ENCODE data around the gene RTN4IP1. TPM values are rescaled to one million over a fixed set of nuclear protein-coding genes. Genes with fewer than 3 reads are reported as not detected.

RTN4IP1 gene
- total RNA-seq, 1 donor from 2014 or later, result 7.1 TPM

- no peak overlapping the region for H3K27ac Mint-ChIP-seq
- no peak overlapping the region for H3K4me3 Mint-ChIP-seq (ENCODE audit: low read depth)
- no peaks in the 10 kb centered on the region for H3K9me3 Mint-ChIP-seq (ENCODE audit: low read depth)
- no peaks in the 10 kb centered on the region for H3K27me3 Mint-ChIP-seq
- H3K4me1 Mint-ChIP-seq (ENCODE audit: low read depth), result peaks cover 5% of the 10 kb centered on the region
- H3K36me3 Mint-ChIP-seq (ENCODE audit: insufficient read depth), result no peaks in the 10 kb centered on the region
- DNase-seq (ENCODE audit: low spot score, unreplicated experiment), result no peak
- TF ChIP-seq CTCF (IDR thresholded peaks at IDR 0.05; ENCODE audit: unreplicated experiment), result no peak
Observed at GRCh38 chr6:106572875-106573585, 56.3 kb downstream of the RTN4IP1 start.

GRCh38 chr6:106572436-106572835, 56.9 kb downstream of the RTN4IP1 start:
- peaks cover 5% of the 10 kb centered on the region for H3K4me1 Mint-ChIP-seq (ENCODE audit: low read depth)
- no peak for DNase-seq (ENCODE audit: low spot score, unreplicated experiment)
- TF ChIP-seq CTCF (IDR thresholded peaks at IDR 0.05; ENCODE audit: unreplicated experiment), result no peak
- no peaks in the 10 kb centered on the region for H3K27me3 Mint-ChIP-seq
- H3K4me3 Mint-ChIP-seq (ENCODE audit: low read depth), result no peak overlapping the region
- H3K27ac Mint-ChIP-seq, result no peak overlapping the region
- H3K9me3 Mint-ChIP-seq (ENCODE audit: low read depth), result no peaks in the 10 kb centered on the region
- no peaks in the 10 kb centered on the region for H3K36me3 Mint-ChIP-seq (ENCODE audit: insufficient read depth)

GRCh38 chr6:106569428-106569827, 59.9 kb downstream of the RTN4IP1 start:
- Mint-ChIP-seq H3K4me3 (ENCODE audit: low read depth) (no peak overlapping the region), H3K36me3 (ENCODE audit: insufficient read depth) (no peaks in the 10 kb centered on the region), H3K9me3 (ENCODE audit: low read depth) (no peaks in the 10 kb centered on the region), H3K4me1 (ENCODE audit: low read depth) (peaks cover 1% of the 10 kb centered on the region), H3K27me3 (no peaks in the 10 kb centered on the region), H3K27ac (no peak overlapping the region)
- no peak for DNase-seq (ENCODE audit: low spot score, unreplicated experiment)
- TF ChIP-seq CTCF (IDR thresholded peaks at IDR 0.05; ENCODE audit: unreplicated experiment), result no peak

GRCh38 chr6:106568530-106568929, 60.8 kb downstream of the RTN4IP1 start:
- Mint-ChIP-seq H3K27ac (no peak overlapping the region), H3K36me3 (ENCODE audit: insufficient read depth) (no peaks in the 10 kb centered on the region), H3K4me3 (ENCODE audit: low read depth) (no peak overlapping the region), H3K9me3 (ENCODE audit: low read depth) (no peaks in the 10 kb centered on the region), H3K4me1 (ENCODE audit: low read depth) (peaks cover 3% of the 10 kb centered on the region), H3K27me3 (no peaks in the 10 kb centered on the region)
- no peak for DNase-seq (ENCODE audit: low spot score, unreplicated experiment)
- TF ChIP-seq CTCF (IDR thresholded peaks at IDR 0.05; ENCODE audit: unreplicated experiment), result no peak

- Mint-ChIP-seq H3K36me3 (ENCODE audit: insufficient read depth) (no peaks in the 10 kb centered on the region), H3K27me3 (no peaks in the 10 kb centered on the region), H3K4me1 (ENCODE audit: low read depth) (peaks cover 3% of the 10 kb centered on the region), H3K9me3 (ENCODE audit: low read depth) (no peaks in the 10 kb centered on the region), H3K4me3 (ENCODE audit: low read depth) (no peak overlapping the region), H3K27ac (no peak overlapping the region)
- DNase-seq (ENCODE audit: low spot score, unreplicated experiment), result no peak
- no peak for TF ChIP-seq CTCF (IDR thresholded peaks at IDR 0.05; ENCODE audit: unreplicated experiment)
Observed at GRCh38 chr6:106564476-106564875, 64.8 kb downstream of the RTN4IP1 start.
